Ishikawa (cell line): ENCODE results near the gene SHLD3.

Experiments
- EGR1 ChIP-seq: IDR thresholded peaks from 2 replicates; pipeline ENCODE4 v1.6.1; 2012
- EP300 ChIP-seq: IDR thresholded peaks from 2 replicates; pipeline ENCODE4 v1.6.1; 2012; ENCODE audit warnings: borderline replicate concordance
- FOXM1 ChIP-seq: IDR thresholded peaks from 2 replicates; pipeline ENCODE4 v1.6.1; 2012; ENCODE audit warnings: low read depth, borderline replicate concordance
- MAX ChIP-seq: IDR thresholded peaks from 2 replicates; pipeline ENCODE4 v1.6.1; 2012
- NFIC ChIP-seq: IDR thresholded peaks from 2 replicates; pipeline ENCODE4 v1.6.1; 2012
- TAF1 ChIP-seq: IDR thresholded peaks from 2 replicates; pipeline ENCODE4 v1.6.1; 2012; ENCODE audit warnings: low read depth, mild to moderate bottlenecking
- TEAD4 ChIP-seq: IDR thresholded peaks from 2 replicates; pipeline ENCODE4 v1.6.1; 2012
- YY1 ChIP-seq: IDR thresholded peaks from 2 replicates; pipeline ENCODE4 v1.6.1; 2012; ENCODE audit warnings: low read depth
- ZBTB7A ChIP-seq: IDR thresholded peaks from 2 replicates; pipeline ENCODE4 v1.6.1; 2012; ENCODE audit warnings: low read depth

GRCh38 chr5:65651144-65651543 lies 26.3 kb downstream of the SHLD3 start:
- no peak for TF ChIP-seq FOXM1
- TF ChIP-seq EP300 = no peak
- no peak for TF ChIP-seq ZBTB7A
- no peak for TF ChIP-seq EGR1
- TF ChIP-seq TEAD4 = no peak
- TF ChIP-seq NFIC = no peak
- no peak for TF ChIP-seq TAF1
- TF ChIP-seq YY1 = no peak
- no peak for TF ChIP-seq MAX
